Caco-2 (cell line): ENCODE measurements around the gene ERBB4. TPM values are rescaled to one million over a fixed set of nuclear protein-coding genes. Genes with fewer than 3 reads are reported as not detected.

Experiments used
- BruUV-seq: library from RNA; stranded (reverse); fragments of 400-500 nt; replicated peaks from 2 replicates; lab custom pipeline; 2021; lab: Mats Ljungman, UMichigan
- CTCF ChIA-PET: fragments of 300-600 bp; sonication (Branson Sonifier 250); formaldehyde crosslinking; loops from one replicate; lab custom pipeline; 2022; ENCODE audit warnings: antibody characterized with exemption; lab: Charles Lee
- POLR2A ChIA-PET: fragments of 300-600 bp; sonication (Branson Sonifier 250); formaldehyde crosslinking; loops from one replicate; lab custom pipeline; 2022; ENCODE audit warnings: antibody characterized with exemption; lab: Charles Lee
- DNase-seq, 2 experiments: peaks; one replicate each; pipeline versions ENCODE4 v3.0.0 to v3.0.0-alpha.2; 2020 to 2022
- H3K27me3 ChIP-seq: replicated peaks from 2 replicates; pipeline ENCODE4 v1.6.0; 2011; ENCODE audit warnings: low read length; ENCODE audit not compliant: control insufficient read depth, insufficient read depth
- H3K36me3 ChIP-seq: 2 replicates; pipeline ENCODE4 v1.5.1; 2011; ENCODE audit warnings: low read length; ENCODE audit not compliant: control insufficient read depth, insufficient read depth
- H3K4me1 ChIP-seq: fragments of 250-450 bp; sonication (Bioruptor Pico); 2 replicates; pipeline ENCODE4 v1.5.1; 2020; ENCODE audit warnings: mild to moderate bottlenecking
- H3K4me3 ChIP-seq: 2 replicates; pipeline ENCODE4 v1.5.1; 2011; ENCODE audit warnings: low read depth, mild to moderate bottlenecking, control low read depth, low read length
- H3K9me3 ChIP-seq: fragments of 250-450 bp; sonication (Bioruptor Pico); 2 replicates; pipeline ENCODE4 v1.5.1; 2020; ENCODE audit warnings: mild to moderate bottlenecking, moderate library complexity
- H3K27ac Mint-ChIP-seq: one replicate; pipeline ENCODE4 v1.8.0; 2022; ENCODE audit warnings: mixed read lengths; ENCODE audit not compliant: unreplicated experiment
- H3K27me3 Mint-ChIP-seq: one replicate; pipeline ENCODE4 v1.8.0; 2022; ENCODE audit warnings: mixed read lengths; ENCODE audit not compliant: insufficient read depth, unreplicated experiment
- H3K36me3 Mint-ChIP-seq: one replicate; pipeline ENCODE4 v1.8.0; 2022; ENCODE audit warnings: mild to moderate bottlenecking, mixed read lengths; ENCODE audit not compliant: insufficient read depth, unreplicated experiment
- H3K4me1 Mint-ChIP-seq: one replicate; pipeline ENCODE4 v1.8.0; 2022; ENCODE audit warnings: low read depth, mixed read lengths; ENCODE audit not compliant: unreplicated experiment
- H3K4me3 Mint-ChIP-seq: one replicate; pipeline ENCODE4 v1.8.0; 2022; ENCODE audit warnings: mild to moderate bottlenecking, moderate library complexity, mixed read lengths; ENCODE audit not compliant: unreplicated experiment
- H3K9me3 Mint-ChIP-seq: one replicate; pipeline ENCODE4 v1.8.0; 2022; ENCODE audit warnings: mixed read lengths; ENCODE audit not compliant: unreplicated experiment
- intact Hi-C: fragments of 100-400 bp; cut with micrococcal nuclease; formaldehyde crosslinking; loops from one replicate; pipeline ENCODE4 v1.10.0; 2022; ENCODE audit not compliant: unreplicated experiment
- total RNA-seq: library from RNA; stranded (reverse); gene quantifications from 2 replicates; pipeline ENCODE4 v1.2.3, GENCODE V29; 2022
- TF ChIP-seq, protein P1 (sequence below), 2 experiments: fragments of 200-600 bp in 1 of 2; IDR thresholded peaks; 1 replicate in 1 of 2; 2 replicates in 1 of 2; pipeline versions ENCODE4 v1.5.1 to v1.8.0; 2011 to 2022; ENCODE audit warnings: antibody characterized with exemption in 1 of 2, control low read depth in 1 of 2, inconsistent platforms in 1 of 2, low read depth in 1 of 2, low read length in 1 of 2, mild to moderate bottlenecking in 1 of 2, moderate library complexity in 1 of 2; ENCODE audit not compliant: insufficient read depth in 1 of 2, severe bottlenecking in 1 of 2, unreplicated experiment in 1 of 2

ERBB4 gene
- total RNA-seq, 1 experiment from 2014 or later: not detected

DNA sequence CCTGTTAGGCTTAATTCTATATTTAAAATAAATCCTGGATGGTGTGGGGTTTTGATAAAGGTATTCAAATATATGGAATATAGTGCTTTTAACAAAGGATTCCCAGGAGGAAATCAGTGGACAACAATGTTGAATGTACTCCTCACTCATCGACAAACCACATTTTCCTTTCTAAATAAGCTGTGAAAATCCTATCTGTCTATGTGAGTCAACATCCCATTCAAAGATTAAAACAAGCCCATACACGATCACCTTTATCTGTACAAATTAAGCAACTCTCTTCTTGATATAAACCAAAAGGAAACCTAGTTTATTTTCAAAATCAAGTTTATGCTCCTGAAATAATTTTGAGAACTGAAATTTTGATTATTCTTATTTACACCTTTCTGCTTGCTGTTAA is 153.4 kb downstream of the ERBB4 start:
- H3K36me3 ChIP-seq: no peaks in the 10 kb centered on the region
- H3K9me3 Mint-ChIP-seq: no peaks in the 10 kb centered on the region
- no peaks in the 10 kb centered on the region for H3K36me3 Mint-ChIP-seq
- BruUV-seq: no TSS peak
- no peaks in the 10 kb centered on the region for H3K9me3 ChIP-seq
- H3K4me3 ChIP-seq: no peak overlapping the region
- no peak overlapping the region for H3K4me3 Mint-ChIP-seq
- H3K27ac Mint-ChIP-seq: no peak overlapping the region
- CTCF ChIA-PET: no interaction called here
- no peaks in the 10 kb centered on the region for H3K4me1 ChIP-seq
- POLR2A ChIA-PET: no interaction called here
- no peaks in the 10 kb centered on the region for H3K27me3 ChIP-seq
- no peaks in the 10 kb centered on the region for H3K4me1 Mint-ChIP-seq
- DNase-seq: no peak
- TF ChIP-seq, protein P1, sequence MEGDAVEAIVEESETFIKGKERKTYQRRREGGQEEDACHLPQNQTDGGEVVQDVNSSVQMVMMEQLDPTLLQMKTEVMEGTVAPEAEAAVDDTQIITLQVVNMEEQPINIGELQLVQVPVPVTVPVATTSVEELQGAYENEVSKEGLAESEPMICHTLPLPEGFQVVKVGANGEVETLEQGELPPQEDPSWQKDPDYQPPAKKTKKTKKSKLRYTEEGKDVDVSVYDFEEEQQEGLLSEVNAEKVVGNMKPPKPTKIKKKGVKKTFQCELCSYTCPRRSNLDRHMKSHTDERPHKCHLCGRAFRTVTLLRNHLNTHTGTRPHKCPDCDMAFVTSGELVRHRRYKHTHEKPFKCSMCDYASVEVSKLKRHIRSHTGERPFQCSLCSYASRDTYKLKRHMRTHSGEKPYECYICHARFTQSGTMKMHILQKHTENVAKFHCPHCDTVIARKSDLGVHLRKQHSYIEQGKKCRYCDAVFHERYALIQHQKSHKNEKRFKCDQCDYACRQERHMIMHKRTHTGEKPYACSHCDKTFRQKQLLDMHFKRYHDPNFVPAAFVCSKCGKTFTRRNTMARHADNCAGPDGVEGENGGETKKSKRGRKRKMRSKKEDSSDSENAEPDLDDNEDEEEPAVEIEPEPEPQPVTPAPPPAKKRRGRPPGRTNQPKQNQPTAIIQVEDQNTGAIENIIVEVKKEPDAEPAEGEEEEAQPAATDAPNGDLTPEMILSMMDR (IDR thresholded peaks at IDR 0.05; ENCODE audit: insufficient read depth in 1 of 2, low read depth in 1 of 2, low read length in 1 of 2, severe bottlenecking in 1 of 2, unreplicated experiment in 1 of 2): no peak
- H3K27me3 Mint-ChIP-seq: no peaks in the 10 kb centered on the region
- intact Hi-C loops: no loop called here

DNA sequence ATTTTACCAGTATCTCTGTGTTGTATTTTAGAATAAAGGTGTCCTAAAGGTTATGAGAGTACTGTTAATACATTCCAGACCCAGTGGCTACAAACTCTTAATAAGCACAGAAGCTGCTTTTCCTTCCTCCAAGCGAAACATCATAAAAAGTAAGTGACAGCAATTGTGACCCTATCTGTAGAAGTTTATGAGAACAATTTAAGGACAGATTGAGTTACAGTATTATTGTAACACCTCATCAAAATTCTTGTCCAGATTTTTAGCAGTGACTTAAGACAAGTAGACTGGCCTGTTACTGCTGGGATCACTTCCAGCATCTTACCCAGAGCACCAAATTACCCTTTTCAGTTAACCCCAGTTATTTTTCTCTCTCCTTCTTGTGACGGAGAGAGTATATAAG is 154.6 kb downstream of the ERBB4 start:
- Mint-ChIP-seq H3K4me3 (no peak overlapping the region), H3K36me3 (no peaks in the 10 kb centered on the region), H3K27me3 (no peaks in the 10 kb centered on the region), H3K9me3 (no peaks in the 10 kb centered on the region), H3K4me1 (no peaks in the 10 kb centered on the region), H3K27ac (no peak overlapping the region)
- Histone ChIP-seq H3K27me3 (no peaks in the 10 kb centered on the region), H3K4me1 (no peaks in the 10 kb centered on the region), H3K9me3 (no peaks in the 10 kb centered on the region), H3K4me3 (no peak overlapping the region), H3K36me3 (no peaks in the 10 kb centered on the region)
- CTCF ChIA-PET: no interaction called here
- TF ChIP-seq, protein P1 (IDR thresholded peaks at IDR 0.05; ENCODE audit: insufficient read depth in 1 of 2, low read depth in 1 of 2, low read length in 1 of 2, severe bottlenecking in 1 of 2, unreplicated experiment in 1 of 2): no peak
- intact Hi-C loops: no loop called here
- DNase-seq: no peak
- BruUV-seq: no TSS peak
- POLR2A ChIA-PET: no interaction called here

DNA sequence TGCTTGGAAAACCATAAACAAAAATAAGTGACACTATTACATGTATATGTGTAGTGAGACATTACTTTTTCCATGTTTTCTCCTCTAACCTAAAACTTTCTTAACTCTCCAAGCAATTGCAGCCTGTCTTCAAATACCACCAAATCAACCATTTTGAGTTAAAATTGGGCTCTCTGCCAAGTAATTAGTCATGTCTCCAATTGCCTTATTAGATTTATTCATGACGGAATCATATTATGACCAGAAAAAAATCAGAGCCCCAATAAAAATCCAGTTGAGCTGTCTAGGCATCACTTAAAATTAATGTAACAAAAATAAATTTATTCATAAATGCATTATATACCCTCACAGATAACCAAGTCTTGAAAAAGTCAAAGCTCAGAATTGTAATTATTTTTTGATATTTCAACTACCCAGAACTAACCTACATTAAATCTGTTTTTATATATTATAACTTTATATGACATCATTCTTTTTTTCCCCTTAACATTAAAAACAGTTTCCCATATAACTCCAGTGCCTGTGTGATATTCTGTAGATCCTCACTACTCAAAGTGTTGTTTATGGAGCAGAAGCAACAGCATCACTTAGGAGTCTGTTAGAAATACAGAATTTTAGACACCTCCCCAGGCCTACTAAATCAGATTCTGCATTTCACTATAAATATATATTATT is 157.0 kb downstream of the ERBB4 start:
- no peak overlapping the region for H3K4me3 ChIP-seq
- no peak for DNase-seq
- ChIA-PET POLR2A (no interaction called here), CTCF (no interaction called here)
- H3K9me3 Mint-ChIP-seq: no peaks in the 10 kb centered on the region
- H3K4me3 Mint-ChIP-seq: no peak overlapping the region
- no peak overlapping the region for H3K27ac Mint-ChIP-seq
- H3K36me3 Mint-ChIP-seq: no peaks in the 10 kb centered on the region
- H3K4me1 ChIP-seq: no peaks in the 10 kb centered on the region
- intact Hi-C loops: no loop called here
- H3K27me3 ChIP-seq: no peaks in the 10 kb centered on the region
- H3K27me3 Mint-ChIP-seq: no peaks in the 10 kb centered on the region
- no peaks in the 10 kb centered on the region for H3K9me3 ChIP-seq
- no peaks in the 10 kb centered on the region for H3K4me1 Mint-ChIP-seq
- H3K36me3 ChIP-seq: no peaks in the 10 kb centered on the region
- BruUV-seq: no TSS peak
- TF ChIP-seq, protein P1 (IDR thresholded peaks at IDR 0.05; ENCODE audit: insufficient read depth in 1 of 2, low read depth in 1 of 2, low read length in 1 of 2, severe bottlenecking in 1 of 2, unreplicated experiment in 1 of 2): no peak
